ENCODE measurements around the gene CPAMD8. TPM values are rescaled to one million over a fixed set of nuclear protein-coding genes. Genes with fewer than 3 reads are reported as not detected.

Gene CPAMD8
- total and polyA plus RNA-seq, 9 of the 15 experiments (the other 6 are each of a cell fraction or from before 2014, with no cell fraction given): 0.20 to 2.1 (median 1.3) TPM

DNA sequence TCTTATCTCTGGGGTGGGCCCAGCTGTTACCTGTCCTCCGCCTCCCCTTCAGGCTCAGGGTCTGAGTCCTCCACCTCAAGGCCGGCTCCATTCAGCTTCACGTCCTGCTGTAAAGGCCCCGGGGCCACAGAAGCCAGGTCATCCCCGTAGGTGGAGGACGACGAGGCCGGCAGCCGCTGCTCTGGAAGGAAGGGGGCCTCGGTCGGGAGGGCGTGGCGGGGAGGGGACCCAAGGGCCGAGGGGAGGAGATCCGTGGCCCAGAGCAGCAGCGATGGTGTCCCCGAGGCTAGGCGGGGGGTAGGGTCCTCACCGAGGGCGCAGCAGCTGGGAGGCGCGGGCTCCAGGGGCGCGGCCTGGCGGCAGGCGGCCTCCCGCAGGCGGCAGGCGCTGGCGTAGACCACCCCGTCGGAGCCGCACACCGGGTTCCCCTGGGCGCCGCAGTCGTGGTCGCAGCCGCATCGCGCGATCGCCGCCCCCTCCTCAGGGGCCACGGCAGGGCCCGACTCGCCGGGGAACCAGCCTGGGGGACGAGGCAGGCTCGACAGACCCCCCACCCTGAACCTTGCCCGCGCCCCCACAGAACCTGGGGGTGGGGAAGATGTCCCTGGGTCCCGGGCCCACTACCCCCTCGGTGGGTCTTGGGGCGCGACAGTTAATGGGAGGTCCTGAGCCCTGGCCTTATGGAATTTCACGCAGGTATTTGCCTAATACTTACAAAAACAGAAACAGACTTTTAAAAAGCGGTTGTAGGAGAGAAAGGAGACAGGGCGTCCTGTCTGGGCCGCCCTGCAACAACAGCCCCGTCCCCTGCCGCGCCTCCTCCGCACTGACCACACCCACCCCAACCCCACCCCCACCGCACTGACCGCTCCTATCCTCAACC, 130.2 kb downstream of the CPAMD8 start (continued):
- no peak for TF ChIP-seq HMG20A (CRISPR knock-in tag; conservative IDR thresholded peaks at IDR 0.05)
- TF ChIP-seq GATAD2B (IDR thresholded peaks at IDR 0.05; ENCODE audit: borderline replicate concordance): 0 out of 2 replicates have a peak, but pooled peaks have one; percentile 38
- TF ChIP-seq TSC22D4 (tag; IDR thresholded peaks at IDR 0.05): no peak
- TF ChIP-seq ZNF431 (CRISPR knock-in tag; IDR thresholded peaks at IDR 0.05): no peak
- TF ChIP-seq CTBP1 (IDR thresholded peaks at IDR 0.05; ENCODE audit: borderline replicate concordance): peak; percentile 65
- no peak for TF ChIP-seq NFXL1 (CRISPR knock-in tag; IDR thresholded peaks at IDR 0.05)
- no peak for TF ChIP-seq ZKSCAN1 (IDR thresholded peaks at IDR 0.05; ENCODE audit: low read depth, low read length)
- no peak for TF ChIP-seq RFX1 (IDR thresholded peaks at IDR 0.05)
- 0 out of 2 replicates have a peak, but pooled peaks have one; percentile 42 for TF ChIP-seq ZSCAN29 (IDR thresholded peaks at IDR 0.05)
- no peak for TF ChIP-seq DNMT1 (IDR thresholded peaks at IDR 0.05)
- no peak for TF ChIP-seq ZNF785 (CRISPR knock-in tag; IDR thresholded peaks at IDR 0.05)
- no peak for TF ChIP-seq ETV6 (IDR thresholded peaks at IDR 0.05; ENCODE audit: borderline replicate concordance in 1 of 2, low read depth in 2 of 2, low read length in 1 of 2)
- TF ChIP-seq ETV6 (CRISPR knock-in tag; IDR thresholded peaks at IDR 0.05; ENCODE audit: borderline replicate concordance): no peak
- no peak for TF ChIP-seq MEF2D (tag; conservative IDR thresholded peaks at IDR 0.05; ENCODE audit: low read depth)
- TF ChIP-seq ZNF695 (CRISPR knock-in tag; IDR thresholded peaks at IDR 0.05): no peak
- no peak for TF ChIP-seq FOXK1 (CRISPR knock-in tag; IDR thresholded peaks at IDR 0.05; ENCODE audit: borderline replicate concordance)
- TF ChIP-seq, protein P1, sequence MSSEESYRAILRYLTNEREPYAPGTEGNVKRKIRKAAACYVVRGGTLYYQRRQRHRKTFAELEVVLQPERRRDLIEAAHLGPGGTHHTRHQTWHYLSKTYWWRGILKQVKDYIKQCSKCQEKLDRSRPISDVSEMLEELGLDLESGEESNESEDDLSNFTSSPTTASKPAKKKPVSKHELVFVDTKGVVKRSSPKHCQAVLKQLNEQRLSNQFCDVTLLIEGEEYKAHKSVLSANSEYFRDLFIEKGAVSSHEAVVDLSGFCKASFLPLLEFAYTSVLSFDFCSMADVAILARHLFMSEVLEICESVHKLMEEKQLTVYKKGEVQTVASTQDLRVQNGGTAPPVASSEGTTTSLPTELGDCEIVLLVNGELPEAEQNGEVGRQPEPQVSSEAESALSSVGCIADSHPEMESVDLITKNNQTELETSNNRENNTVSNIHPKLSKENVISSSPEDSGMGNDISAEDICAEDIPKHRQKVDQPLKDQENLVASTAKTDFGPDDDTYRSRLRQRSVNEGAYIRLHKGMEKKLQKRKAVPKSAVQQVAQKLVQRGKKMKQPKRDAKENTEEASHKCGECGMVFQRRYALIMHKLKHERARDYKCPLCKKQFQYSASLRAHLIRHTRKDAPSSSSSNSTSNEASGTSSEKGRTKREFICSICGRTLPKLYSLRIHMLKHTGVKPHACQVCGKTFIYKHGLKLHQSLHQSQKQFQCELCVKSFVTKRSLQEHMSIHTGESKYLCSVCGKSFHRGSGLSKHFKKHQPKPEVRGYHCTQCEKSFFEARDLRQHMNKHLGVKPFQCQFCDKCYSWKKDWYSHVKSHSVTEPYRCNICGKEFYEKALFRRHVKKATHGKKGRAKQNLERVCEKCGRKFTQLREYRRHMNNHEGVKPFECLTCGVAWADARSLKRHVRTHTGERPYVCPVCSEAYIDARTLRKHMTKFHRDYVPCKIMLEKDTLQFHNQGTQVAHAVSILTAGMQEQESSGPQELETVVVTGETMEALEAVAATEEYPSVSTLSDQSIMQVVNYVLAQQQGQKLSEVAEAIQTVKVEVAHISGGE (CRISPR knock-in tag; IDR thresholded peaks at IDR 0.05): no peak
- no peak for TF ChIP-seq FOS (IDR thresholded peaks at IDR 0.05; ENCODE audit: extremely low read depth, insufficient read length)
- TF ChIP-seq KHSRP (IDR thresholded peaks at IDR 0.05): no peak
- no peak for TF ChIP-seq CBFB (CRISPR knock-in tag; IDR thresholded peaks at IDR 0.05)
- TF ChIP-seq ZFP30 (CRISPR knock-in tag; IDR thresholded peaks at IDR 0.05; ENCODE audit: borderline replicate concordance): no peak
- no peak for TF ChIP-seq STAT5A (IDR thresholded peaks at IDR 0.05; ENCODE audit: borderline replicate concordance, low read length)
- TF ChIP-seq NUFIP1 (IDR thresholded peaks at IDR 0.05; ENCODE audit: partially characterized antibody): no peak
- TF ChIP-seq POLR2AphosphoS2 (IDR thresholded peaks at IDR 0.05; ENCODE audit: low read length): 0 out of 2 replicates have a peak, but pooled peaks have one; percentile 1
- TF ChIP-seq ZNF583 (CRISPR knock-in tag; IDR thresholded peaks at IDR 0.05): no peak
- TF ChIP-seq, protein P2, sequence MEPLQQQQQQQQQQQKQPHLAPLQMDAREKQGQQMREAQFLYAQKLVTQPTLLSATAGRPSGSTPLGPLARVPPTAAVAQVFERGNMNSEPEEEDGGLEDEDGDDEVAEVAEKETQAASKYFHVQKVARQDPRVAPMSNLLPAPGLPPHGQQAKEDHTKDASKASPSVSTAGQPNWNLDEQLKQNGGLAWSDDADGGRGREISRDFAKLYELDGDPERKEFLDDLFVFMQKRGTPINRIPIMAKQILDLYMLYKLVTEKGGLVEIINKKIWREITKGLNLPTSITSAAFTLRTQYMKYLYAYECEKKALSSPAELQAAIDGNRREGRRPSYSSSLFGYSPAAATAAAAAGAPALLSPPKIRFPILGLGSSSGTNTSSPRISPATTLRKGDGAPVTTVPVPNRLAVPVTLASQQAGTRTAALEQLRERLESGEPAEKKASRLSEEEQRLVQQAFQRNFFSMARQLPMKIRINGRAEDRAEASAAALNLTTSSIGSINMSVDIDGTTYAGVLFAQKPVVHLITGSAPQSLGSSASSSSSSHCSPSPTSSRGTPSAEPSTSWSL (CRISPR knock-in tag; IDR thresholded peaks at IDR 0.05; ENCODE audit: borderline replicate concordance): no peak
- TF ChIP-seq XRCC5 (IDR thresholded peaks at IDR 0.05; ENCODE audit: low read depth, low read length): no peak
